Body of pancreas (tissue), 4 donors: ENCODE data around the gene CEACAM5.

Source experiments
- POLR2A ChIP-seq, 3 donors: fragments of 450-650 bp; IDR thresholded peaks; one replicate each; pipeline ENCODE4 v1.6.1; 2016; ENCODE audit warnings: antibody characterized with exemption in 3 of 3, mild to moderate bottlenecking in 2 of 3
- TF ChIP-seq, protein P1 (sequence below), 7 experiments: fragments of 450-650 bp in 4 of 7; fragments of 200-600 bp in 3 of 7; sonication (generic) in 3 of 7; IDR thresholded peaks; one replicate each; pipeline ENCODE4 v1.5.1; 2016 to 2019; ENCODE audit warnings: antibody characterized with exemption in 7 of 7

DNA sequence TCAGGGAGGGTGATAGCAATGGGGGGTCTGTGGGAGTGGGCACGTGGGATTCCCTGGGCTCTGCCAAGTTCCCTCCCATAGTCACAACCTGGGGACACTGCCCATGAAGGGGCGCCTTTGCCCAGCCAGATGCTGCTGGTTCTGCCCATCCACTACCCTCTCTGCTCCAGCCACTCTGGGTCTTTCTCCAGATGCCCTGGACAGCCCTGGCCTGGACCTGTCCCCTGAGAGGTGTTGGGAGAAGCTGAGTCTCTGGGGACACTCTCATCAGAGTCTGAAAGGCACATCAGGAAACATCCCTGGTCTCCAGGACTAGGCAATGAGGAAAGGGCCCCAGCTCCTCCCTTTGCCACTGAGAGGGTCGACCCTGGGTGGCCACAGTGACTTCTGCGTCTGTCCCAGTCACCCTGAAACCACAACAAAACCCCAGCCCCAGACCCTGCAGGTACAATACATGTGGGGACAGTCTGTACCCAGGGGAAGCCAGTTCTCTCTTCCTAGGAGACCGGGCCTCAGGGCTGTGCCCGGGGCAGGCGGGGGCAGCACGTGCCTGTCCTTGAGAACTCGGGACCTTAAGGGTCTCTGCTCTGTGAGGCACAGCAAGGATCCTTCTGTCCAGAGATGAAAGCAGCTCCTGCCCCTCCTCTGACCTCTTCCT, 11.1 kb upstream of the CEACAM5 start:
- TF ChIP-seq POLR2A (IDR thresholded peaks at IDR 0.05): no peak
- TF ChIP-seq, protein P1, sequence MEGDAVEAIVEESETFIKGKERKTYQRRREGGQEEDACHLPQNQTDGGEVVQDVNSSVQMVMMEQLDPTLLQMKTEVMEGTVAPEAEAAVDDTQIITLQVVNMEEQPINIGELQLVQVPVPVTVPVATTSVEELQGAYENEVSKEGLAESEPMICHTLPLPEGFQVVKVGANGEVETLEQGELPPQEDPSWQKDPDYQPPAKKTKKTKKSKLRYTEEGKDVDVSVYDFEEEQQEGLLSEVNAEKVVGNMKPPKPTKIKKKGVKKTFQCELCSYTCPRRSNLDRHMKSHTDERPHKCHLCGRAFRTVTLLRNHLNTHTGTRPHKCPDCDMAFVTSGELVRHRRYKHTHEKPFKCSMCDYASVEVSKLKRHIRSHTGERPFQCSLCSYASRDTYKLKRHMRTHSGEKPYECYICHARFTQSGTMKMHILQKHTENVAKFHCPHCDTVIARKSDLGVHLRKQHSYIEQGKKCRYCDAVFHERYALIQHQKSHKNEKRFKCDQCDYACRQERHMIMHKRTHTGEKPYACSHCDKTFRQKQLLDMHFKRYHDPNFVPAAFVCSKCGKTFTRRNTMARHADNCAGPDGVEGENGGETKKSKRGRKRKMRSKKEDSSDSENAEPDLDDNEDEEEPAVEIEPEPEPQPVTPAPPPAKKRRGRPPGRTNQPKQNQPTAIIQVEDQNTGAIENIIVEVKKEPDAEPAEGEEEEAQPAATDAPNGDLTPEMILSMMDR (IDR thresholded peaks at IDR 0.05): no peak
